HG03066 (cell line): Measurements from ENCODE around the gene BIRC5.
"Not testable (repeated sequence)": the region's sequence is repeated elsewhere in the genome, so short reads cannot be mapped to it uniquely, and the experiment has no call there.

Experiments used
- ATAC-seq: cut with Tn5 transposase; IDR thresholded peaks from one replicate; pipeline ENCODE4 v1.9.1; 2021; ENCODE audit warnings: low read depth; ENCODE audit not compliant: unreplicated experiment

BIRC5 gene

GRCh38 chr17:78214016-78214705, at the start of gene BIRC5:
Gene BIRC5 (plus strand): TSS chr17:78214253. CDS start chr17:78214317, 64 bp downstream.
- ATAC-seq = peak; percentile 56

GRCh38 chr17:78164748-78165607, 49.1 kb upstream of the BIRC5 start:
- no peak for ATAC-seq

- ATAC-seq = no peak
Observed at GRCh38 chr17:78166416-78166815, 47.6 kb upstream of the BIRC5 start.

- ATAC-seq = peak; percentile 39
Observed at GRCh38 chr17:78168242-78168902, 45.7 kb upstream of the BIRC5 start, which contains the start of gene SYNGR2. Gene SYNGR2 (plus strand): TSS chr17:78168581. CDS start chr17:78168617, 36 bp downstream.

- ATAC-seq = no peak
Observed at GRCh38 chr17:78168903-78169793, 44.9 kb upstream of the BIRC5 start.

GRCh38 chr17:78170692-78171590, 43.1 kb upstream of the BIRC5 start:
- ATAC-seq = no peak

GRCh38 chr17:78171591-78172248, 42.3 kb upstream of the BIRC5 start:
- not testable (repeated sequence) for ATAC-seq

- no peak for ATAC-seq
Observed at GRCh38 chr17:78172249-78173051, 41.6 kb upstream of the BIRC5 start.

GRCh38 chr17:78173097-78173715, 40.8 kb upstream of the BIRC5 start:
- no peak for ATAC-seq

- no peak for ATAC-seq
Observed at GRCh38 chr17:78174346-78174869, 39.6 kb upstream of the BIRC5 start.

- no peak for ATAC-seq
Observed at GRCh38 chr17:78174870-78175642, 39.0 kb upstream of the BIRC5 start.

- ATAC-seq = no peak
Observed at GRCh38 chr17:78175643-78175981, 38.4 kb upstream of the BIRC5 start.

- ATAC-seq = no peak
Observed at GRCh38 chr17:78176548-78177025, 37.5 kb upstream of the BIRC5 start.

GRCh38 chr17:78179372-78179771, 34.7 kb upstream of the BIRC5 start:
- no peak for ATAC-seq

- no peak for ATAC-seq
Observed at GRCh38 chr17:78180083-78180482, 34.0 kb upstream of the BIRC5 start.

GRCh38 chr17:78180508-78180907, 33.5 kb upstream of the BIRC5 start:
- ATAC-seq = no peak
